NCI-H2227 treated with DMSO at 0.1 percent for 48 hours (cell line): Measurements from ENCODE around the gene JAK1.
"Not testable (repeated sequence)": the region's sequence is repeated elsewhere in the genome, so short reads cannot be mapped to it uniquely, and the experiment has no call there.

ENCODE experiments used
- DNase-seq: peaks from one replicate; lab custom pipeline; 2025; lab: John Stamatoyannopoulos, UW

The JAK1 gene

DNA sequence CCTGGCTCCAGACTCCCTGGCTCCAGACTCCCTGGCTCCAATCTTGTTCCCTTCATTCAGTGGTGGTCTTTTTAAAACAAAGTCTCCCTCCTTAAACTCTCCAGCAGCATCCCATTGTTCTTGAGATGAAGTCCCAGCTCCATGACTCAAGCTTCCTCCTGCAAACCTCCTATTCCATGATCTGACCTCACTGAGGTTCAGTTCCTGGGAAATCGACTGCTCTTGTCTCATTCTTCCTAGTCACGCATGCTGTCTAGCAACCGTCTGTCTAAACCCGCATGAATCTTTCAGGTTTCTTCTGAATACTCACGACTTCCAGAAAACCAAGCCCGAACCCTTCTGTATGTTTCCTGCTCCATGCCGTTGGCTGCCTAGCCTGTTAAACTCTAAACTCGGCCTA lies 129.5 kb downstream of the JAK1 start:
- no peak for DNase-seq

DNA sequence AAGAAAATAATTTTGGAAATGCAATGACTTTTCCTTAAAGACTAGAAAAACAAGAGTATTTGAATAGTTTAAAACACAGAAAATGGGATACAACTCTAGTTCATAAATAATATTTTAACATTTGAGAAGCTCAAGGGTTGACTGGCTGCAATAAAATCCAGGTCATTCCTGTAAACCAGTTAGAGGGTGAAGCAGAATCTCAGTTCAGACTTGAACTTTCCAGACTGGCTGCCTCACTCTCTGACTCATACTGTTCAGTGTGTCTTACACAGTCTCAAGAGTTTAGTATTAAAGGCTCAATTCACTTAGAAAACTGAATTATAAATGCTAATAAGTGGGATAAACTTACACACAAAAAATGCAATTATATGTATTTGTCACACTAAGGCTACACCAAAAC lies 131.6 kb downstream of the JAK1 start:
- no peak for DNase-seq

DNA sequence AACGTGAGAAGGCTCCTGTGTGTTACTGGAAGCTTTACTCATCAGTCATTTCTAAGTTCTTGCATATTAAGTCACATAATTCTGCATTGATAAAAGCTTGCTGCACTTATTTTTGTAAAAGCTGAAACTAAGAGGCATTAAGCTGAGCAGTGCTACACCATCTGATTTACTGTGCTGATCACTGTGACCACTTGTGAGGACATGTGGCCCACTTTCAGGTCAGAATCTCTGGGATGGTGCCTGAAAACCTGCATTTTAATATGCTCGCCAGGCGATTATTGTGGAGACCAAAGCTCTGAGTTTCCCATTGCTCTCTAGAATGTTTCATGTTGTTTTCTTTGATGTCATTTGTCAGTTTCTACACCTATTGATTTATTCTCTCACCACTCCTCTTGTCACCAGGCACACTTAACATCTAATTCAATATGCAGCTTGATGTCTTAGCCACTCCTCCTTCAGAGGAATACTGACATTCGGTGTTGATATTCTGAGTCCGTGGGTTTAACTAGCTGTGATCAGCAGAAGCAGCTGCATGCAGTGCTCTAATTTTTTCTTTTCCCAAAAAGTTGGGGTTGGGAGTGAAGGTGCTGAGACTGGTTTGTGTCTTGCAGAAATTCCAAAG lies 136.2 kb downstream of the JAK1 start:
- no peak for DNase-seq

DNA sequence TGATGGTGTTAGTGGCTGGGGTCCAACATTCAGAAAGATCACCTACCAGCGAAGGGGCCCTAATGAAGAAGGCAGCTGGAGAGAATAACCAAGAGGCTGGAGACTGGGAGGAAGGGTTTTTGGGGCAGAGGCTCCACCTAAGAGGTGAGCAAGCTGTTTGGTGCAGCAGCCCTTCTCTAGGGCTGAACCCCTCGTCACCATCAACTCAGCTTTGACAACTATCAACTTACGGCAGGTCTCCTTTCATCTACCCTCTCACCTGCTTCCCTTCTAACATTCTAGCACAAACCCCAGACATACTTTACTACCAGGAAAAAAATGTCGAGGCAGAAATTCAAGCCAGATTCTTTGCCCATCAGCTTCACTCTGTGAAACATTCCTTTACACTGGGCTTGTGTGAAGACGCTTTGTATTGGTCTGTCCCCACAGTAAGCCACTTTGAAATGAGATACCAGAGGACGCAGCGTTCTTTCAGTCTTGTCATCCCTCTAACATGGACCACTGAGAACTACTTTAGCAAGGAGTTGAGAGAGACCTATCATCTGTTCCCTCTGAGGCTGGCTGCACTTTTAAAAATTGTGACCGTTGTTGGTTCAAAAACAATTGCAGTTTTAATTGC lies 136.8 kb downstream of the JAK1 start:
- DNase-seq, result no peak

DNA sequence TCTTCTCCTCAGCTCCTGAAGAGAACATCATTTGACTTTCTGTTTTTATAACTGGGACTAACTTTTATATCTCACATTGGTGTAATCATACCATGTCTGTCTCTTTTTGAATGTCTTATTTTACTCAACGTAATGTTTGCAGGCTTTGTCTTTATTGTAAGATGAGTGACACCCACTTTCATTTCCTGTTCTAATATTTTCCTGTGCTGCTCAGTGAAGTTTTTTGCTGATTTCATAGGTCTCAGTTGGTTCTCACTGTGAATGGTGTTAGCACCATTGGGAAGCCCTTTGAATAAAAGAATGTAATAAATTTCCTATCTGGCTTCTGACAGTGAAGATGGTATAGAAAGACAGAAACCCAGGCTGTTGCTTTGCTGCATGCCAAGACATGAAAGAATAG lies 137.5 kb downstream of the JAK1 start:
- no peak for DNase-seq

DNA sequence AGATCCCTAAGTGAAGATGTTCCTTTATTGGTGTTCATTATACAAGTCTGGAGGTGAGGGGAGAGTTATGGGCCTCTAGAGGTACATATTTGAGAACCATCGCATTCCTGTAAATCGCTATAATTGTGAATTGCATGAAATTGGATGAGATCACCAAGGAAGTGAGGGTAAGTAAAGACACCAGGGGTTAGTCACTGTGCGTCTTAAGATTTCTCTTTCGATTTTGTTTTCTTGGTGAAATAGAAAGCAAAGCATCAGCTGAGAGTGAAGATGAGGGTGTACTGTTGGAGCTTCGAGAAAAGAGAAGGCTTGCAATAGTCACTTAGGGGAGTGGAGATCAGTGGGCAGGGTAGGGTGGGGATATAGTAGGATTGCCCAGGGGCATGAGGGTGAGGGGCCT lies 139.4 kb downstream of the JAK1 start:
- DNase-seq, result no peak

DNA sequence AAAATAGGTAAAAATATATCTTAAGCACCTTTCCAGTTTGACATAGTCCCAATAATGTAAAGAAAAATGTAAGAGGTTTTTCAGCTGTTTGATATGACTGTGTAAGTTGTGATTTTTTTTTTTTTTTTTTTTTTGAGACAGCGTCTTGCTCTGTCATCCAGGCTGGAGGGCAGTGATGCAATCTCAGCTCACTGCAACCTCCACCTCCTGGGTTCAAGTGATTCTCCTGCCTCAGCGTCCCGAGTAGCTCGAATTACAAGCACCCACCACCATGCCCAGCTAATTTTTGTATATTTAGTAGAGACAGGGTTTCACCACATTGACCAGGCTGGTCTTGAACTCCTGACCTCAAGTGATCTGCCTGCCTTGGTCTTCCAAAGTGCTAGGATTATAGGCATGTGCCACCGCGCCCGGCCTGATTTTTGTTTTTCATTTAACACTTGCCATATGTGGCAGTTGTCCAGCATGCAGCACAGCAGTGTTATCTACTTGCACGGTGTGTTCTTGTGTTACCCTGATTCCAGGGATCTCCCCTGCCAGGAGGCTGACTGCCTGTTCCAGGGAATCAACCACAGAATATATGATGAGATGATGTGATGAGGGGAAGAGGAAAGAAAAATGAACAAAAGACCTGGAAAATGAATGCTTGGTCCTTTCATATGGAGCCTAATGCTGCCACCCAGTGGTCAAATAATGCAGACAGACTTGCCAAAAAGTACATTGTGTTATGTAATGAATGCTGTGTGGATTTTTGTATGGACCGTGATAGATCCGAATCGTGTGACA lies 142.5 kb downstream of the JAK1 start:
- peak; percentile 75 for DNase-seq

DNA sequence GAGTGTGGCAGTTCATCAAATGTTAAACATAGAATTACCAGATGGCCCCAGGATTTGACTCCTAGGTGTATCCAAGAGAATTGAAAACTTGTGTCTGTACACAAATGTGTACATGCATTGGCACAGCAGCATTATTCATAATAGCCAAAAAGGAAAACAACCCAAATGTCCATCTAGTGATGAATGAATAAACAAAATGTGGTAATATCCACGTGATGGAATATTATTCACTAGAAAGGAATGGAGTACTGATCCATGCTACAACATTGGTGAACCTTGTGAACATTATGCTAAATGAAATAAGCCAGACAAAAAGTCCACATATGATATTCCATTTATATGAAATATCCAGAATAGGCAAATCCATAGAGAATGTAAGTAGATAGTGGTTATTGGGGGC lies 143.7 kb downstream of the JAK1 start:
- DNase-seq, result no peak

DNA sequence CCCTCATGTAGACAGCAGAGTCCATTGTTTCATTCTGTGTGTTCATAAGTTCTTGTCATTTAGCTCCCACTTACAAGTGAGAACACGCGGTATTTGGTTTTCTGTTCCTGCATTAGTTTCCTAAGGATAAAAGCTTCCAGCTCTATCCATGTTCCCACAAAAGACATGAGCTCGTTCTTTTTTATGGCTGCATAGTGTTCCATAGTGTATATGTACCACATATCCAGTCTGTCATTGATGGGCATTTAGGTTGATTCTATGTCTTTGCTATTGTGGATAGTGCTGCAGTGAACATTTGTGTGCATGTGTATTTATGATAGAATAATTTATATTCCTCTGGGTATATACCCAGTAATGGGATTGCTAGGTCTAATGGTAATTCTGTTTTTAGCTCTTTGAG lies 145.8 kb downstream of the JAK1 start:
- DNase-seq, result not testable (repeated sequence)

DNA sequence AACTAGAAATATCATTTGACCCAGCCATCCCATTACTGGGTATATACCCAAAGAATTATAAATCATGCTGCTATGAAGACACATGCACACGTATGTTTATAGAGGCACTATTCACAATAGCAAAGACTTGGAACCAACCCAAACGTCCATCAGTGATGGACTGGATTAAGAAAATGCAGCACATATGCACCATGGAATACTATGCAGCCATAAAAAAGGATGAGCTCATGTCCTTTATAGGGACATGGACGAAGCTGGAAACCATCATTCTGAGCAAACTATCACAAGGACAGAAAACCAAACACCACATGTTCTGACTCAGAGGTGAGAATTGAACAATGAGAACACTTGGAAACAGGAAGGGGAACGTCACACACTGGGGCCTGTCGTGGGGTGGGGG lies 149.0 kb downstream of the JAK1 start:
- not testable (repeated sequence) for DNase-seq

DNA sequence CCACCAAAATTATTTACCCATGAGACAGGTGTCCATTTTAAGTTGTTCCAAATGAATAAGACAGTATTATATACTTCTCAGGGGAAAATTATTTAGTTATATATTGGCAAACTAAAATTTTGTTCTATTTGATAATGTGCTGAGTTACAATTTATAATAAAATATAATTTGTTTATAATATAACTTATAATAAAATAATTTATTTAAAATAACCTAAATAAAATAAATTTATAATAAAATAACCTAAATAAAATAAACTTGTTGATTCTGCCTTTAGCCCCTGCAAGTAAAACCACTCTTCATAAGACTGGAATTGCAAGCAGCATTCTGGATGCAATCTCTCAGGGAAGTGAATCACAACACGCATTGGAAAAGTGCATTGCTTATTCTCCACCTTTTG lies 151.9 kb downstream of the JAK1 start:
- DNase-seq, result no peak

DNA sequence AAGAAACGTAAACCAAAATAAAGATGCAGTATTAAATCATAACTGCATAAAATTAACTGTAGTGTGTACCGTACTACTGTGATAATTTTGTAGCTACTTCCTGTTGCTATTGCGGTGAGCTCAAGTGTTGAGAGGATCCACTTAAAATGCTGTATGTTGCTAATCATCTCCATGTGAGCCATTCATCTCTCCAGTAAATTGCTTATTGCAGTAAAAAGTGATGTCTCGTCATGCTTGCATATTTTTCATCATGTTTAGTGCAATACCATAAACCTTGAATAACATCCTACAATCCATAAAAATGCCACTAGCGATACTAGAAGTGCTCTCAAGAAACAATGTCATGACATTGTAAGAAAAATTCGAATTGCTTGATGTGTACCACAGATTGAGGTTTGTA lies 155.2 kb downstream of the JAK1 start:
- DNase-seq, result no peak

DNA sequence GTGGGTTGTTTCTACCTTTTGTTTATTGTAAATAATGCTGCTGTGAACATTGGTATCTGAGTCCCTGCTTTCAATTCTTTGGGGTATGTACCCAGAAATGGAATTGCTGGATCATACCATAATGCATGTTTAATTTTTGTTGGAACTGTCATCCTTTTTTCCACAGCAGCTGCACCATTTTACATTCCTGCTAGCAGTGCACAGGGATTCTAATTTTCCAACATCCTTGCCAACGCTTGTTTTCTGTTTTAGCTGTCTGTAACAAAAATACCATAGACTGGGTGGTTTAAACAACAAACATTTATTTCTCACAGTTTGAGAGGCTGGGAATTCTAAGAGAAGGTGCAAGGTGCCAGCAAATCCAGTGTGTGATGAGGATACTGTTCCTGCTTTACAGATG lies 156.3 kb downstream of the JAK1 start:
- DNase-seq, result no peak

DNA sequence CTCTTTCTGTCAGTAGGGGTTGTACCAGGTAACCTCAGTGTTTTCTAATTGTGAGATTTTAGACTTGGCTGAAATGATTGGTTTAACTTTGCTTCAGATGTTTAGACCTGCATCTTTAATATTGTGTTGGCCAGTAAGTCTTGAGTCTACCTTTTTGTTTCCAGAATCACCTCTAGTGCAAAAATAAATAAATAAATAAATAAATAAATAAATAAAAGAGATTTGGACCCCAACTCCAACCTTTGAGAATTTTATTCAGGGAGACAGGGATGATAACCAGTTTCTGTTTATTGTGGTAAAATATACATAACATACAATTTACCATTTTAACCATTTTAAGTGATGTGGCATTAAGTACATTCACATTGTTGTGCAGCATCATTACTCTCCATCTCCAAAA lies 157.0 kb downstream of the JAK1 start:
- no peak for DNase-seq

DNA sequence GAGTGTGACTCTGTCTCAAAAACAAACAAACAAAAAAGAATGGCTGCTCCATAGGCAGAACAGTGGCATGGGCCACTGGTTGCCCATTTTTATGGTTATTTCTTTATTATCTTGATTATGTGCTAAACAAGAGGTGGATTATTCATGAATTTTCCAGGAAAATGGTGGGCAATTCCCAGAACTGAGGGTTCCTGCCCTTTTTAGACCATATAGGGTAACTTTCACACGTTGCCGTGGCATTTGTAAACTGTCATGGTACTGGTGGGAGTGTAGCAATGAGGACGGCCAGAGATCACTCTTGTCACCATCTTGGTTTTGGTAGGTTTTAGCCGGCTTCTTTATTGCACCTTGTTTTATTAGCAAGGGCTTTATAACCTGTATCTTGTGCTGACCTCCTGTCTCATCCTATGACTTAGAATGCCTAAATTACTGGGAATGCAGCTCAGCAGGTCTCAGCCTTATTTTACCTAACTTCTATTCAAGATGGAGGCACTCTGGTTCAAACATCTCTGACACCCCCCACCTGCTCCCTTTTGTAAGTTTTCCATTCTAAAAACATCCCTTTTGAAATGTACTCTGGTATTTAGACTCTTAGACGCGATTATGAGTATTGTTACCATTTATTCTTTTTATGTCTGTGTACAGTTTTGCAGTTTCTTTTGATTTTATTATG lies 164.4 kb downstream of the JAK1 start:
- no peak for DNase-seq

DNA sequence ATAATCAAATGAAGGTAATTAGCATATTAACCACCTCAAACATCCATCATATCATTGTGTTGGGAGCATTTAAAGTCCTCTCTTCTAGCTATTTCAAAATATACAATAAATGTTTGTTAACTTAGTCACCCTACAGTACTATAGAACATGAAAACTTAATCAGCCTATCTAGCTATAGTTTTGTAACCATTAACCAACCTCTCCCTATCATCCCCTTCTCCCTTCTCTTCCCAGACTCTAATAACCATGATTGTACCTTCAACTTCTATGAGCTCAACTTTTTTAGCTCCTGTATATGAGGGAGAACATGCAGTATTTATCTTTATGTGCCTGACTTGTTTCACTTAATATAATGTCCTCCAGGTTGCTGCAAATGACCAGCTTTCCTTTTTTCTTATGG lies 167.5 kb downstream of the JAK1 start:
- no peak for DNase-seq

DNA sequence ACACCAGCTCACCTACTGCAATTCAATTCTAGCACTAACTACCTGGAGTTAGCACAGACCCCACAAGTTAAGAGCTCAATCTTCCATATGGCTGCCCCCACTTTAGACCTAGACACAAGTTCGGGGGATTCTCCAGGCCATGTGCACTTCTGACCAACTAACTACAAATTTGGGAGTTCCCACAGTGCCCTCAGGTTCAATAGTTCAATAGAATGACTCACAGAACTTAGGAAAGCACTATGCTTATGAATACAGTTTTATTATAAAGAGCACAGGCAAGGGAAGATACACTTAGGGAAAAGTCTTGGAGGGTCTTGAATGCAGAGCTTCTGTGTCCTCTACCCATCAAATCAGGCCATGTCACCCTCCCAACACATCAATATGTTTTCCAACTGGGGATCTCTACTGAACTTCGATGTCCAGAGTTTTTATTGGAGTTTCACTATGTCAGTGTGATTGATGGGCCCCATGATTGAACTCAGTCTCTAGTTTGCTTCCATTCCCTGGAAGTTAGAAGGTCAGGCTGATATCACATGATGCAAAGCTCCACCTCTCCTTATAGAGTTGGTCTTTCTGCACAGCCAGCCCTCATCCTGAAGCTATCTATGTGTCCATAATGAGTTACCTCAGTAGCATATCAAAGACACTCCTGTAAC lies 175.4 kb downstream of the JAK1 start:
- DNase-seq, result no peak
